ENCODE data around the gene NDUFB11. TPM values are rescaled to one million over a fixed set of nuclear protein-coding genes. Genes with fewer than 3 reads are reported as not detected.

NDUFB11 gene
- polyA plus RNA-seq (ENCODE audit: insufficient read length in 12 of 12), result 100 to 1,000 TPM in 2 of 12 donors, 10 to 100 TPM in 9, not detected in 1; 71.5 to 108 (median 93.0) TPM
- long read RNA-seq, donor 1, transcript NDUFB11-202 (3 exons, 1,388 nt), result major isoform, 129 of 175 reads
- long read RNA-seq, donor 1, transcript NDUFB11-201 (3 exons, 948 nt), result minor isoform, 46 of 175 reads
- long read RNA-seq, donor 1, partial matches to known transcripts, result 0 of 175 reads
- long read RNA-seq, donor 1, other reads (novel, unspliced or antisense), result 0 of 175 reads
- long read RNA-seq, donor 2, transcript NDUFB11-202 (3 exons, 1,388 nt), result major isoform, 131 of 194 reads
- long read RNA-seq, donor 2, transcript NDUFB11-201 (3 exons, 948 nt), result minor isoform, 57 of 194 reads
- long read RNA-seq, donor 2, partial matches to known transcripts, result 6 of 194 reads
- long read RNA-seq, donor 2, other reads (novel, unspliced or antisense), result 0 of 194 reads
- long read RNA-seq, donor 3, transcript NDUFB11-202 (3 exons, 1,388 nt), result major isoform, 56 of 80 reads
- long read RNA-seq, donor 3, transcript NDUFB11-201 (3 exons, 948 nt), result minor isoform, 24 of 80 reads
- long read RNA-seq, donor 3, partial matches to known transcripts, result 0 of 80 reads
- long read RNA-seq, donor 3, other reads (novel, unspliced or antisense), result 0 of 80 reads
- long read RNA-seq, donor 4, transcript NDUFB11-201 (3 exons, 948 nt), result minor isoform, 17 of 62 reads
- long read RNA-seq, donor 4, transcript NDUFB11-202 (3 exons, 1,388 nt), result major isoform, 45 of 62 reads
- long read RNA-seq, donor 4, partial matches to known transcripts, result 0 of 62 reads
- long read RNA-seq, donor 4, other reads (novel, unspliced or antisense), result 0 of 62 reads
- long read RNA-seq, donor 5, transcript NDUFB11-202 (3 exons, 1,388 nt), result major isoform, 120 of 170 reads
- long read RNA-seq, donor 5, transcript NDUFB11-201 (3 exons, 948 nt), result minor isoform, 50 of 170 reads
- long read RNA-seq, donor 5, partial matches to known transcripts, result 0 of 170 reads
- long read RNA-seq, donor 5, other reads (novel, unspliced or antisense), result 0 of 170 reads
- long read RNA-seq, donor 6, transcript NDUFB11-201 (3 exons, 948 nt), result minor isoform, 20 of 88 reads
- long read RNA-seq, donor 6, transcript NDUFB11-202 (3 exons, 1,388 nt), result major isoform, 68 of 88 reads
- long read RNA-seq, donor 6, partial matches to known transcripts, result 0 of 88 reads
- long read RNA-seq, donor 6, other reads (novel, unspliced or antisense), result 0 of 88 reads
- long read RNA-seq, donor 7, transcript NDUFB11-202 (3 exons, 1,388 nt), result major isoform, 70 of 99 reads
- long read RNA-seq, donor 7, transcript NDUFB11-201 (3 exons, 948 nt), result minor isoform, 29 of 99 reads
- long read RNA-seq, donor 7, partial matches to known transcripts, result 0 of 99 reads
- long read RNA-seq, donor 7, other reads (novel, unspliced or antisense), result 0 of 99 reads
- long read RNA-seq, donor 8, transcript NDUFB11-201 (3 exons, 948 nt), result minor isoform, 39 of 121 reads
- long read RNA-seq, donor 8, transcript NDUFB11-202 (3 exons, 1,388 nt), result major isoform, 82 of 121 reads
- long read RNA-seq, donor 8, partial matches to known transcripts, result 0 of 121 reads
- long read RNA-seq, donor 8, other reads (novel, unspliced or antisense), result 0 of 121 reads
- long read RNA-seq, donor 9, transcript NDUFB11-202 (3 exons, 1,388 nt), result major isoform, 65 of 107 reads
- long read RNA-seq, donor 9, transcript NDUFB11-201 (3 exons, 948 nt), result minor isoform, 23 of 107 reads
- long read RNA-seq, donor 9, partial matches to known transcripts, result 19 of 107 reads
- long read RNA-seq, donor 9, other reads (novel, unspliced or antisense), result 0 of 107 reads
- long read RNA-seq, donor 10, transcript NDUFB11-202 (3 exons, 1,388 nt), result major isoform, 102 of 139 reads
- long read RNA-seq, donor 10, transcript NDUFB11-201 (3 exons, 948 nt), result minor isoform, 37 of 139 reads
- long read RNA-seq, donor 10, partial matches to known transcripts, result 0 of 139 reads
- long read RNA-seq, donor 10, other reads (novel, unspliced or antisense), result 0 of 139 reads
- long read RNA-seq, donor 11, transcript NDUFB11-201 (3 exons, 948 nt), result minor isoform, 39 of 185 reads
- long read RNA-seq, donor 11, transcript NDUFB11-202 (3 exons, 1,388 nt), result major isoform, 126 of 185 reads
- long read RNA-seq, donor 11, partial matches to known transcripts, result 20 of 185 reads
- long read RNA-seq, donor 11, other reads (novel, unspliced or antisense), result 0 of 185 reads

GRCh38 chrX:47144626-47145394, at the start of gene NDUFB11, which contains the start of gene RBM10:
Gene NDUFB11 (minus strand): TSS chrX:47144702. CDS start chrX:47144679, 23 bp downstream.
Gene RBM10 (plus strand): TSS chrX:47145221. CDS start chrX:47147482, 2,261 bp downstream.
- DNase-seq, result peak; percentile 91

GRCh38 chrX:47193475-47194193, 49.1 kb upstream of the NDUFB11 start, which contains the start of gene UBA1:
Gene UBA1 (plus strand): TSS chrX:47193829. CDS start chrX:47198803, 4,974 bp downstream.
- peak; percentile 97 for DNase-seq

GRCh38 chrX:47191806-47192401, 47.4 kb upstream of the NDUFB11 start:
- DNase-seq, result no peak

- DNase-seq, result no peak
These were observed 46.8 kb upstream of the NDUFB11 start for GRCh38 chrX:47191331-47191730.

GRCh38 chrX:47190445-47191269, 46.2 kb upstream of the NDUFB11 start:
- peak; percentile 87 for DNase-seq

GRCh38 chrX:47189906-47190305, 45.4 kb upstream of the NDUFB11 start:
- DNase-seq, result no peak

- DNase-seq, result no peak
These were observed 42.7 kb upstream of the NDUFB11 start for GRCh38 chrX:47187106-47187677.

GRCh38 chrX:47186096-47186740, 41.7 kb upstream of the NDUFB11 start:
- DNase-seq, result no peak

GRCh38 chrX:47185241-47185640, 40.7 kb upstream of the NDUFB11 start:
- DNase-seq, result no peak

- DNase-seq, result no peak
These were observed 40.0 kb upstream of the NDUFB11 start for GRCh38 chrX:47184486-47184885.

- DNase-seq, result no peak
These were observed 37.7 kb upstream of the NDUFB11 start for GRCh38 chrX:47182106-47182700.

- DNase-seq, result no peak
These were observed 36.8 kb upstream of the NDUFB11 start for GRCh38 chrX:47181301-47181700.

- no peak for DNase-seq
These were observed 35.8 kb upstream of the NDUFB11 start for GRCh38 chrX:47180346-47180745.

- DNase-seq, result no peak
These were observed 35.4 kb upstream of the NDUFB11 start for GRCh38 chrX:47179928-47180255.

GRCh38 chrX:47179221-47179927, 34.9 kb upstream of the NDUFB11 start:
- DNase-seq, result no peak

All from muscle of arm (tissue), 14 donors.